CD14-positive monocyte (primary cell): Measurements from ENCODE around the gene CCDC141. TPM values are rescaled to one million over a fixed set of nuclear protein-coding genes. Genes with fewer than 3 reads are reported as not detected.
A peak's percentile ranks its signal among the peaks of the same experiment; 100 is the strongest.

Experiments used
- DNase-seq, 3 donors: peaks; one replicate each; pipeline ENCODE4 v3.0.0-alpha.2; 2011 to 2022
- H2AFZ ChIP-seq: 2 replicates; pipeline ENCODE4 v1.6.0; 2012; ENCODE audit warnings: mild to moderate bottlenecking, low read depth, low read length, inconsistent platforms; ENCODE audit not compliant: insufficient read depth, poor library complexity, severe bottlenecking
- H3K27ac ChIP-seq, 2 donors: 1 replicate in 1 of 2; 2 replicates in 1 of 2; pipeline ENCODE4 v1.5.1; 2012 to 2013; ENCODE audit warnings: low read length in 2 of 2, control low read depth in 1 of 2, inconsistent platforms in 1 of 2, low read depth in 1 of 2, mild to moderate bottlenecking in 1 of 2
- H3K27me3 ChIP-seq, 2 donors: one replicate each; pipeline versions ENCODE4 v1.6.0 to v1.6.1; 2011 to 2013; ENCODE audit warnings: low read length in 2 of 2; ENCODE audit not compliant: control insufficient read depth in 2 of 2, insufficient read depth in 2 of 2
- H3K36me3 ChIP-seq, 2 donors: replicated peaks in 1 of 2; 1 replicate in 1 of 2; 2 replicates in 1 of 2; pipeline versions ENCODE4 v1.5.1 to v1.6.1; 2012 to 2013; ENCODE audit warnings: low read length in 2 of 2, control low read depth in 1 of 2, inconsistent platforms in 1 of 2, mild to moderate bottlenecking in 1 of 2; ENCODE audit not compliant: insufficient read depth in 2 of 2, control insufficient read depth in 1 of 2
- H3K4me1 ChIP-seq, 2 donors: 1 replicate in 1 of 2; 2 replicates in 1 of 2; pipeline versions ENCODE4 v1.5.1 to v1.6.1; 2012 to 2013; ENCODE audit warnings: low read length in 2 of 2, control low read depth in 1 of 2, inconsistent platforms in 1 of 2, mild to moderate bottlenecking in 1 of 2, moderate library complexity in 1 of 2; ENCODE audit not compliant: insufficient read depth in 2 of 2, control insufficient read depth in 1 of 2
- H3K4me2 ChIP-seq: replicated peaks from 2 replicates; pipeline ENCODE3; 2012; ENCODE audit warnings: low read length, moderate library complexity, mild to moderate bottlenecking; ENCODE audit not compliant: poor library complexity, severe bottlenecking; ENCODE audit errors: extremely low read depth
- H3K4me3 ChIP-seq, 3 experiments: fragments of 200-600 bp in 1 of 3; sonication (generic) in 1 of 3; replicated peaks in 1 of 3; 1 replicate in 2 of 3; 2 replicates in 1 of 3; pipeline ENCODE4 v1.5.1; 2011 to 2013; ENCODE audit warnings: low read length in 3 of 3, mild to moderate bottlenecking in 3 of 3, control low read depth in 2 of 3, low read depth in 2 of 3, inconsistent platforms in 1 of 3, moderate library complexity in 1 of 3
- H3K79me2 ChIP-seq: 2 replicates; pipeline ENCODE4 v1.6.0; 2012; ENCODE audit warnings: mild to moderate bottlenecking, control low read depth, inconsistent platforms, low read length, moderate library complexity; ENCODE audit not compliant: insufficient read depth
- H3K9ac ChIP-seq: 2 replicates; pipeline ENCODE4 v1.6.0; 2017; ENCODE audit warnings: low read length, mild to moderate bottlenecking; ENCODE audit not compliant: insufficient read depth, poor library complexity, severe bottlenecking
- H3K9me3 ChIP-seq, 2 donors: replicated peaks in 1 of 2; 1 replicate in 1 of 2; 2 replicates in 1 of 2; pipeline versions ENCODE4 v1.5.1 to v1.6.1; 2012 to 2013; ENCODE audit warnings: low read length in 2 of 2, control low read depth in 1 of 2; ENCODE audit not compliant: control insufficient read depth in 1 of 2, insufficient read depth in 1 of 2
- H4K20me1 ChIP-seq: 2 replicates; pipeline ENCODE4 v1.6.0; 2012; ENCODE audit warnings: mild to moderate bottlenecking, low read length, control low read depth, moderate library complexity; ENCODE audit not compliant: insufficient read depth
- H3K27ac Mint-ChIP-seq, 7 donors: one replicate each; pipeline ENCODE4 v1.8.0; 2020; ENCODE audit warnings: mild to moderate bottlenecking in 7 of 7, mixed read lengths in 7 of 7, moderate library complexity in 6 of 7, inconsistent platforms in 2 of 7
- H3K27me3 Mint-ChIP-seq, 3 donors: one replicate each; pipeline ENCODE4 v1.8.0; 2021 to 2022; ENCODE audit warnings: low read depth in 3 of 3, mild to moderate bottlenecking in 3 of 3, mixed read lengths in 3 of 3, moderate library complexity in 3 of 3, inconsistent platforms in 1 of 3
- H3K36me3 Mint-ChIP-seq, 2 donors: one replicate each; pipeline ENCODE4 v1.8.0; 2020; ENCODE audit warnings: mixed read lengths in 2 of 2, inconsistent platforms in 1 of 2, mild to moderate bottlenecking in 1 of 2
- H3K4me1 Mint-ChIP-seq: one replicate; pipeline ENCODE4 v1.8.0; 2020; ENCODE audit warnings: mild to moderate bottlenecking, mixed read lengths
- H3K4me3 Mint-ChIP-seq, 2 donors: one replicate each; pipeline ENCODE4 v1.8.0; 2020; ENCODE audit warnings: mild to moderate bottlenecking in 2 of 2, mixed read lengths in 2 of 2, moderate library complexity in 1 of 2
- H3K9me3 Mint-ChIP-seq, 7 donors: one replicate each; pipeline ENCODE4 v1.8.0; 2020 to 2022; ENCODE audit warnings: mixed read lengths in 7 of 7, mild to moderate bottlenecking in 6 of 7, moderate library complexity in 6 of 7, inconsistent platforms in 2 of 7
- CTCF ChIP-seq: fragments of 200-600 bp; IDR thresholded peaks from one replicate; pipeline ENCODE4 v1.8.0; 2022; ENCODE audit warnings: antibody characterized with exemption, mild to moderate bottlenecking
- WGBS: methylation state at CpG from one replicate; pipeline ENCODE4 v1.1.5; 2013; ENCODE audit warnings: missing lambda C conversion rate; ENCODE audit not compliant: insufficient coverage; 5-methylcytosine and 5-hydroxymethylcytosine counted together
- intact Hi-C, 2 donors: fragments of 100-400 bp; cut with micrococcal nuclease; formaldehyde crosslinking; loops; one replicate each; pipeline versions ENCODE4 v1.15.0 to v1.15.1; 2023
- polyA plus RNA-seq, 3 donors: library from polyadenylated mRNA; depleted of rRNA in 1 of 3; unstranded in 2 of 3; stranded (reverse) in 1 of 3; fragments of 300-500 nt in 2 of 3; fragments of >200 nt in 1 of 3; fragmentation: Illumina TruSeq in 2 of 3; gene quantifications; 1 replicate in 2 of 3; 2 replicates in 1 of 3; pipeline ENCODE4 v1.2.3, GENCODE V29; 2012 to 2021

The CCDC141 gene
- polyA plus RNA-seq, 3 donors, result not detected

GRCh38 chr2:178909507-178909906 lies 140.4 kb downstream of the CCDC141 start:
- H3K27me3 Mint-ChIP-seq, result peaks cover 0 to 1% (median 0%) of the 10 kb centered on the region in 3 donors
- no peak for DNase-seq
- H3K4me3 Mint-ChIP-seq, result no peak overlapping the region
- no peak overlapping the region for H3K9ac ChIP-seq
- peak overlapping the region in 1 of 7 donors; percentile 30 for H3K27ac Mint-ChIP-seq
- WGBS, result 100% methylated on average over 1 of the region's 2 CpGs
- intact Hi-C loops, result no loop called here
- H3K79me2 ChIP-seq, result no peaks in the 10 kb centered on the region
- peaks cover 11 to 21% of the 10 kb centered on the region in 2 donors for H3K4me1 ChIP-seq
- no peak overlapping the region for H2AFZ ChIP-seq
- no peaks in the 10 kb centered on the region for H3K27me3 ChIP-seq
- no peak overlapping the region for H3K27ac ChIP-seq
- H3K9me3 ChIP-seq, result no peaks in the 10 kb centered on the region
- H3K4me1 Mint-ChIP-seq, result peaks cover 24% of the 10 kb centered on the region
- H3K4me3 ChIP-seq, result no peak overlapping the region
- no peaks in the 10 kb centered on the region for H3K9me3 Mint-ChIP-seq
- H3K36me3 Mint-ChIP-seq, result no peaks in the 10 kb centered on the region
- no peaks in the 10 kb centered on the region for H4K20me1 ChIP-seq
- no peak overlapping the region for H3K4me2 ChIP-seq
- no peaks in the 10 kb centered on the region for H3K36me3 ChIP-seq
- TF ChIP-seq CTCF, result no peak

- Histone ChIP-seq H4K20me1 (no peaks in the 10 kb centered on the region), H3K79me2 (no peaks in the 10 kb centered on the region), H3K36me3 (no peaks in the 10 kb centered on the region), H3K4me3 (no peak overlapping the region), H3K4me1 (peaks cover 11 to 15% of the 10 kb centered on the region in 2 donors), H3K27me3 (no peaks in the 10 kb centered on the region), H3K27ac (no peak overlapping the region), H3K9ac (no peak overlapping the region), H2AFZ (no peak overlapping the region), H3K4me2 (no peak overlapping the region), H3K9me3 (no peaks in the 10 kb centered on the region)
- no peaks in the 10 kb centered on the region for H3K36me3 Mint-ChIP-seq
- no peak for TF ChIP-seq CTCF
- no peak overlapping the region for H3K27ac Mint-ChIP-seq
- intact Hi-C loops, result no loop called here
- H3K4me1 Mint-ChIP-seq, result peaks cover 18% of the 10 kb centered on the region
- H3K9me3 Mint-ChIP-seq, result no peaks in the 10 kb centered on the region
- peaks cover 0 to 1% (median 0%) of the 10 kb centered on the region in 3 donors for H3K27me3 Mint-ChIP-seq
- no peak for DNase-seq
- no peak overlapping the region for H3K4me3 Mint-ChIP-seq
These were observed 141.1 kb downstream of the CCDC141 start for GRCh38 chr2:178908810-178909209.
